Dedifferentiated amniotic fluid mesenchymal stem cell (primary cell): ENCODE results near the gene NRGN.
"Not testable (repeated sequence)": the region's sequence is repeated elsewhere in the genome, so short reads cannot be mapped to it uniquely, and the experiment has no call there.

Source experiments
- DNase-seq: peaks from one replicate; pipeline ENCODE4 v3.0.0-alpha.2; 2016; ENCODE audit errors: extremely low spot score

The NRGN gene

GRCh38 chr11:124757320-124757719 lies 17.6 kb downstream of the NRGN start:
- DNase-seq: no peak

DNA sequence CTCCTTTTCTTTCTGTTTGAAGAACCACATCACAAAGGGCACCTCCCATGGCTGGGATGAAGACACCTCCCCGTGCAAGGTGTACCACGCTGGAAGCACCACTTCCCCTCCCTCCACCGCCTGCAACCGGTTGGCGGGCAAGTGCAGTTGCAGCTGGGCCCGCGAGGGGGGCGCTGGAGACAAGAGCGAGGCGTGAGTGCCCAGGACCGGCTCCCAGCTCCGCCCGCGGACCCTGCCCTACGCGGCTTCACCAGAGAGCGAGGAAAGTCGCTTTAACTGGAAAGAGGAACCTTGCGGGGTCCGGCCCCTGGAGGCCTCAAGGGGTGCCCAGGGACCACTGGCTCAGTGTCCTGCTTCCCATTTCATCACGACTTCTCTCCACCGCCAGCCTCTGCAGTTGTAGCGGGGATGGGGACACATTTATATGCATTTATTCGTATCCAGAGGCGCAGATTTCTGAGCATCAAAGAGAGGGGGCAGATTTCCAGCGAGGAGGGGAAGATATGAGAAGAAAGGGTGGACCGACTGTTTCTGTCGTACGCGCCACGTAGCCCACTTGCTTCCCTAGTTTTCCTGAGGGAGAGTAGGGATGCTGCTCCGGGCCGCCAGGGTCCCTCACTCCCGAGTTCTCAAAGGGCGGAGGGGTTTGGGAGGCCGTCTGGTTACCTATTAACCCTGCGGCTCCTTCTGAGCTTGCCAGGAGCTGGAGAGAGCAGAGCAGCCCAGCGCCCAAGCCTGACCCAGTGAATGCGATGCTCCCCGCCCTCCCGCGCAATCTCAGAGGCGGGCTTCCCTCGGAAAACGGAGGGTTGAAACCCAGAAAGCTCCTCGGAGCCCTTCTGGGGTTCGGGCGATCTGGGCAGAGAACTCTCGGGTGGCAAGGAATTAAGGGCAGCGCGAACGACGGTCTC lies 18.9 kb downstream of the NRGN start:
- DNase-seq: peak; percentile 33

GRCh38 chr11:124759266-124760204 lies 19.8 kb downstream of the NRGN start:
- DNase-seq: no peak

GRCh38 chr11:124760205-124760652 lies 20.5 kb downstream of the NRGN start:
- DNase-seq: no peak

GRCh38 chr11:124760806-124761205 lies 21.1 kb downstream of the NRGN start:
- DNase-seq: no peak

GRCh38 chr11:124761301-124762104 lies 21.8 kb downstream of the NRGN start:
- DNase-seq: no peak

- DNase-seq: no peak
Measured at GRCh38 chr11:124762105-124762623, 22.4 kb downstream of the NRGN start, which contains the start of gene ESAM. TSS of gene ESAM (minus strand) at chr11:124762290. CDS start at chr11:124762154, 136 bp downstream.

DNA sequence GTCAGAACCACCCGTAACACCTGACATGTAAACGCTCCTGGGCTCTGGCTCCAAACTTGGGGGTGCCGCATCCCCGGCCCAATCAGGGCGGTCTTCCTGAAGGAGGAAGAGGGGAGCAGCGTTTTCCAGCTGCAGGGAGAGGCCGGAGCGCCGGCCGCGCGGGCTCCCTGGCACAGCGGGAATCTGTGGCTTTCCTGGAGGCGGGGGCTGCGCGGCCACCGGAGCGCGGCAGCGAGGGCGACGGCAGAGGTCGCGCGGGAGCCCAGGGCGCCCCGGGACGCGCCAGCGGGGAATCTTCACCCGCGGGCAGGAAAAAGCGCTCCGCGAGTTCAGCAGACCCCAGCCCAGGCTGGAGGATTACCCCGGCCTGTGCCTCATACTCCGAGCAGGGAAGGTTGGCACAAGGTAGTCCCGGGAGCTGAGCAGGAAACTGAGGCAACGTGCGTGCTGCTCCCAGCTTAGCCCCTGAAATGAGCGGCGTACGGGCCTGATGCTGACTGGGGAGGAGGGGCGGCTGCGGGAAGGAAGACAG lies 22.9 kb downstream of the NRGN start:
- no peak for DNase-seq

- DNase-seq: no peak
Measured at GRCh38 chr11:124763156-124763947, 23.6 kb downstream of the NRGN start.

GRCh38 chr11:124766156-124766555 lies 26.4 kb downstream of the NRGN start:
- DNase-seq: no peak

- no peak for DNase-seq
Measured at GRCh38 chr11:124768914-124769313, 29.2 kb downstream of the NRGN start.

GRCh38 chr11:124769806-124770774 lies 30.3 kb downstream of the NRGN start:
- no peak for DNase-seq

GRCh38 chr11:124770959-124771358 lies 31.2 kb downstream of the NRGN start:
- DNase-seq: not testable (repeated sequence)

- no peak for DNase-seq
Measured at GRCh38 chr11:124776865-124777645, 37.3 kb downstream of the NRGN start.

GRCh38 chr11:124778281-124778680 lies 38.5 kb downstream of the NRGN start:
- no peak for DNase-seq

DNA sequence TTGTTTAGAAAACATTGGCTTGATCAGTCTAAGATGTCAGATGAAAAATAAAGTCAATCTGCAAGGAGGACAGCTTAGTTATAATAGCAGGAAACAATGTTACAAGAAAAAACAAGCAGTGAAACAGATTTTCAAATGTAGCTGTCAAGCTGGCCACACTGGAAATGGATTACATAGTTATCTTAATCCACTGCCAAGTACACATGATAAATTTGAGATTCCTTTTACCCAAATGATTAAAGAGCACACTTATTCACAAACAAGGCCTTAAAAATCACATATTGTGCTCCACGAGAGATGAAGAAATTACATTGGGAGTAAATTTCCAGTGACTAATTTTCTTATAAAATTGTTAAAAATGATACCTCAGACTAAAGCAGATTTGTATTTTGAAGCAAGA lies 39.8 kb downstream of the NRGN start:
- DNase-seq: no peak

GRCh38 chr11:124783002-124783401 lies 43.3 kb downstream of the NRGN start:
- no peak for DNase-seq

DNA sequence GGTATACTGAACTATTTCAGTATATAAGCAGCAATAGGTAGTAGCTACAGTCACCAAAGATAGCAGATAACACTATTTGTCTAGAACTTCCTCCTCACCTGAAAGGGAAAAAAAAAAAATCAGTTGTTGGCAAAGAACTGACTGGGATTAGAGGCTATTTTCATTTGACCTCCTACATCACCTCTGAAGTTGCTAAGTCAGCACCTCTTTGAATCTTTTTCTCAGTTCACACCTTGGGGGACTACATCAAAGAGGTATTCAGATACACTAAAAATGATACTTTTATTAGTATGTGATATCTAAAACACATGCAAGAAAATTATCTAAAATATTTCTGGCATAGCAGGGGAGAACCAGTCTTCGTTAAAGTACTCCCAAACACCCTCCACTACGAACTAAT lies 44.3 kb downstream of the NRGN start:
- DNase-seq: no peak
